ENCODE data around the gene MC1R.
"Not testable (repeated sequence)": the region's sequence is repeated elsewhere in the genome, so short reads cannot be mapped to it uniquely, and the experiment has no call there.

Gene MC1R

DNA sequence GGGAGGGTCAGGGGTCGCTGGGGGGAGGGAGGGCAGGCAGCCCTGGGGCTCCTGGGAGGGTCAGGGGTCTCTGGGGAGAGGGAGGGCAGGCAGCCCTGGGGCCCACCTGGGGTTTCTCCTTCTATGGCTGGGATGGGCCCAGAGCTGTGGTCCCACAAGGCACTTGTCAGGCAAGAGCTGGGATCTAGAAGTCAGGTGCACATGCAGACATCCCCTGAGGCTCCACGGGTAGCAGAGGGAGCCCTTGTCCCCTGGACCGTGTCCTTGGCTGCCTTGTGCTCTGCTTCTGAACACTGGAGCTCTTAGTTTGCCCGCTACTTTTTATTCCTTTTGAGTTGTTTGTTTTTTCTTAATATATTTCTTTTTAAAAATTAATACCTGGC lies 6.3 kb downstream of the MC1R start:
- peaks cover 29% of the 10 kb centered on the region for H3K4me1 ChIP-seq (ENCODE audit: control insufficient read depth, insufficient read depth, low read length)
- H3K36me3 ChIP-seq (ENCODE audit: control insufficient read depth, insufficient read depth, low read length), result peaks cover 7% of the 10 kb centered on the region
- H3K9me3 ChIP-seq (ENCODE audit: control insufficient read depth, insufficient read depth, low read depth, low read length), result no peaks in the 10 kb centered on the region
- peaks cover 2% of the 10 kb centered on the region; the same call in 1 of the 2 replicates for H3K27me3 ChIP-seq (ENCODE audit: control insufficient read depth, insufficient read depth, low read length)
- peak overlapping the region; percentile 76 for H3K4me3 ChIP-seq (ENCODE audit: low read depth, low read length)
- H3K9ac ChIP-seq (ENCODE audit: low read length), result no peak overlapping the region
- no peak overlapping the region for H3K27ac ChIP-seq (ENCODE audit: low read depth, low read length)

DNA sequence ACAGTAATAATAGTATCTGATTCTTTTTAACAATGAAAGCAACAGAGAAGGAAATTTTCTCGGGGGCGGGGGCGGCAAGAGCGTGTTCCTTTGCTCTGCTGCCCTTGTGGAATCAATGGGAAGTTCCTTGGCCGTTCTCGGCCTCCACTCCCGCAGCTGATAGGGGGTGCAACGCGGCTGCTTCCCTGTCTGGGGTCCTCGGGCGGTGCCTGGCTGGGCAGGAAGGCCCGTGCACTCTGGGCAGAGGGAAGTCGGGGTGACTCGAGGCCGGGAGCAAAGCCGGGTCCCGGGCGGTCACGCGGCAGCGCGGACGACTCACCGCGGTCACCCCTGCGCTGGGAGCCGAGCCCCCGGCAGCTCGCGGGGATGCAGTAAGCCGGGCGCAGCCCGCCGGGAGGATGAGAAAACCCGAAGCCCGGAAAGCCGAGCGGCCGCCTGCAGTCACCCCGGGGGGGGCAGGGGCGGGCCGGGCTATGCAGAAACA lies 7.0 kb downstream of the MC1R start:
- Histone ChIP-seq H3K4me3 (ENCODE audit: low read depth, low read length) (peak overlapping the region; percentile 76), H3K27me3 (ENCODE audit: control insufficient read depth, insufficient read depth, low read length) (peaks cover 2% of the 10 kb centered on the region; the same call in 1 of the 2 replicates), H3K4me1 (ENCODE audit: control insufficient read depth, insufficient read depth, low read length) (peaks cover 23% of the 10 kb centered on the region), H3K9ac (ENCODE audit: low read length) (peak overlapping the region; percentile 56), H3K36me3 (ENCODE audit: control insufficient read depth, insufficient read depth, low read length) (peaks cover 7% of the 10 kb centered on the region), H3K27ac (ENCODE audit: low read depth, low read length) (no peak overlapping the region), H3K9me3 (ENCODE audit: control insufficient read depth, insufficient read depth, low read depth, low read length) (no peaks in the 10 kb centered on the region)

DNA sequence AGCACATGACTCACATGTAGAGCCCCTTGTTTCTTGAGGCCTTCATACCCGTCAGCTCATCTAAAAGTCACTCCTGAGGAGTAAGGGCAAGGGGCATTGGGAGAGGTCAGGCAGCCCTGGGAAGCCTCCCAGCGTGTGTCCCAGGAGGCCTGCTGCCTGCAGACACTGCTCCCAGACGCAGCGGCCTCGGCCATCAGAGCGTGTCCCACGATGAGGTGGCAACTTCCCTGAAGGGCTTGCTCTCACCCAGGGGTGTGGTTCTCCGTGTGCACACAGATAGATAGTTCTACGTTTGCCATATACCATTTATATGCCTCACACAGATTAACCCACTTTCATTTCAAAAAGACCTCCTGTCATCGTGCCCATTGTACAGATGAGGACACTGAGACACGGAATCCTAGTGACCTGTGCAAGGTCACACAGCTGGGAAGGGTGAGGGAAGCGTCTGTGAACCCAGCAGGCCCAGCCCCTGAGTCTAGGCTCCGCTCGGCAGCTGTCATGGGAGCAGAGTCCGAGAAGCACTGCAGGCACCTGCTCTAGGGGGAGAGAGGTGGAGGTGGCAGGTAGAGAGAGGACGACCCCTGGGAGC lies 12.7 kb downstream of the MC1R start:
- H3K36me3 ChIP-seq (ENCODE audit: control insufficient read depth, insufficient read depth, low read length), result peaks cover 59% of the 10 kb centered on the region
- H3K4me1 ChIP-seq (ENCODE audit: control insufficient read depth, insufficient read depth, low read length), result no peaks in the 10 kb centered on the region
- H3K9ac ChIP-seq (ENCODE audit: low read length), result no peak overlapping the region
- no peak overlapping the region for H3K27ac ChIP-seq (ENCODE audit: low read depth, low read length)
- no peak overlapping the region for H3K4me3 ChIP-seq (ENCODE audit: low read depth, low read length)
- H3K27me3 ChIP-seq (ENCODE audit: control insufficient read depth, insufficient read depth, low read length), result no peaks in the 10 kb centered on the region
- no peaks in the 10 kb centered on the region for H3K9me3 ChIP-seq (ENCODE audit: control insufficient read depth, insufficient read depth, low read depth, low read length)

- no peak overlapping the region for H3K27ac ChIP-seq (ENCODE audit: low read depth, low read length)
- H3K9ac ChIP-seq (ENCODE audit: low read length), result no peak overlapping the region
- peaks cover 63% of the 10 kb centered on the region for H3K36me3 ChIP-seq (ENCODE audit: control insufficient read depth, insufficient read depth, low read length)
- no peaks in the 10 kb centered on the region for H3K27me3 ChIP-seq (ENCODE audit: control insufficient read depth, insufficient read depth, low read length)
- no peak overlapping the region for H3K4me3 ChIP-seq (ENCODE audit: low read depth, low read length)
- H3K4me1 ChIP-seq (ENCODE audit: control insufficient read depth, insufficient read depth, low read length), result no peaks in the 10 kb centered on the region
- H3K9me3 ChIP-seq (ENCODE audit: control insufficient read depth, insufficient read depth, low read depth, low read length), result no peaks in the 10 kb centered on the region
Measured at GRCh38 chr16:89931964-89932363, 13.3 kb downstream of the MC1R start.

DNA sequence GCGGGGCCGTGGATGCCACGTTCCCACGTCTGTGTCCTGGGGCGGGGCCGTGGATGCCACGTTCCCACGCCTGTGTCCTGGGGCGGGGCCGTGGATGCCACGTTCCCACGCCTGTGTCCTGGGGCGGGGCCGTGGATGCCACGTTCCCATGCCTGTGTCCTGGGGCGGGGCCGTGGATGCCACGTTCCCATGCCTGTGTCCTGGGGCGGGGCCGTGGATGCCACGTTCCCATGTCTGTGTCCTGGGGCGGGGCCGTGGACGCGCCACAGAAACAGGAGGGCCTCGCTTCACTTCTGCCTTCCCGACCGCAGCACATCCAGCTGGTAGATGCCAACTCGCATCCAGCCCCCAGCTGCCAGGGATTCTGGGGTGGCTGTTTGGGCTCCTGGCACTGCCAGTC lies 15.4 kb downstream of the MC1R start:
- H3K27me3 ChIP-seq (ENCODE audit: control insufficient read depth, insufficient read depth, low read length); H3K4me3 ChIP-seq (ENCODE audit: low read depth, low read length): not testable (repeated sequence)
- H3K36me3 ChIP-seq (ENCODE audit: control insufficient read depth, insufficient read depth, low read length), result peaks cover 59% of the 10 kb centered on the region

DNA sequence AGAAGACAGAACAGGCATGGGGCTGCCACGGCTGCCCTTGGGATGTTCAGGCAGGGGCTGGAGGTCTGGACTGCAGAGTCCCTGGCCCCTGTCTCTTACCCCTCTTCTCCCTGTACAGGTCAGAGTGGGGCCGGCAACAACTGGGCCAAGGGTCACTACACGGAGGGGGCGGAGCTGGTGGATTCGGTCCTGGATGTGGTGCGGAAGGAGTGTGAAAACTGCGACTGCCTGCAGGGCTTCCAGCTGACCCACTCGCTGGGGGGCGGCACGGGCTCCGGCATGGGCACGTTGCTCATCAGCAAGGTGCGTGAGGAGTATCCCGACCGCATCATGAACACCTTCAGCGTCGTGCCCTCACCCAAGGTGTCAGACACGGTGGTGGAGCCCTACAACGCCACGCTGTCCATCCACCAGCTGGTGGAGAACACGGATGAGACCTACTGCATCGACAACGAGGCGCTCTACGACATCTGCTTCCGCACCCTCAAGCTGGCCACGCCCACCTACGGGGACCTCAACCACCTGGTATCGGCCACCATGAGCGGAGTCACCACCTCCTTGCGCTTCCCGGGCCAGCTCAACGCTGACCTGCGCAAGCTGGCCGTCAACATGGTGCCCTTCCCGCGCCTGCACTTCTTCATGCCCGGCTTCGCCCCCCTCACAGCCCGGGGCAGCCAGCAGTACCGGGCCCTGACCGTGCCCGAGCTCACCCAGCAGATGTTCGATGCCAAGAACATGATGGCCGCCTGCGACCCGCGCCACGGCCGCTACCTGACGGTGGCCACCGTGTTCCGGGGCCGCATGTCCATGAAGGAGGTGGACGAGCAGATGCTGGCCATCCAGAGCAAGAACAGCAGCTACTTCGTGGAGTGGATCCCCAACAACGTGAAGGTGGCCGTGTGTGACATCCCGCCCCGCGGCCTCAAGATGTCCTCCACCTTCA lies 16.2 kb downstream of the MC1R start:
- Histone ChIP-seq H3K4me1 (ENCODE audit: control insufficient read depth, insufficient read depth, low read length) (no peaks in the 10 kb centered on the region), H3K36me3 (ENCODE audit: control insufficient read depth, insufficient read depth, low read length) (peaks cover 56% of the 10 kb centered on the region), H3K27me3 (ENCODE audit: control insufficient read depth, insufficient read depth, low read length) (no peaks in the 10 kb centered on the region), H3K27ac (ENCODE audit: low read depth, low read length) (no peak overlapping the region), H3K9me3 (ENCODE audit: control insufficient read depth, insufficient read depth, low read depth, low read length) (no peaks in the 10 kb centered on the region), H3K9ac (ENCODE audit: low read length) (no peak overlapping the region), H3K4me3 (ENCODE audit: low read depth, low read length) (no peak overlapping the region)

More for the DNA sequence above, 15.4 kb downstream of the MC1R start:
- H3K9me3 ChIP-seq (ENCODE audit: control insufficient read depth, insufficient read depth, low read depth, low read length); H3K9ac ChIP-seq (ENCODE audit: low read length); H3K27ac ChIP-seq (ENCODE audit: low read depth, low read length); H3K4me1 ChIP-seq (ENCODE audit: control insufficient read depth, insufficient read depth, low read length): not testable (repeated sequence)

- not testable (repeated sequence) for H3K4me3 ChIP-seq (ENCODE audit: low read depth, low read length); H3K4me1 ChIP-seq (ENCODE audit: control insufficient read depth, insufficient read depth, low read length); H3K9ac ChIP-seq (ENCODE audit: low read length); H3K27me3 ChIP-seq (ENCODE audit: control insufficient read depth, insufficient read depth, low read length); H3K9me3 ChIP-seq (ENCODE audit: control insufficient read depth, insufficient read depth, low read depth, low read length); H3K27ac ChIP-seq (ENCODE audit: low read depth, low read length)
- peaks cover 56% of the 10 kb centered on the region for H3K36me3 ChIP-seq (ENCODE audit: control insufficient read depth, insufficient read depth, low read length)
Measured at GRCh38 chr16:89935620-89936019, 17.0 kb downstream of the MC1R start.

DNA sequence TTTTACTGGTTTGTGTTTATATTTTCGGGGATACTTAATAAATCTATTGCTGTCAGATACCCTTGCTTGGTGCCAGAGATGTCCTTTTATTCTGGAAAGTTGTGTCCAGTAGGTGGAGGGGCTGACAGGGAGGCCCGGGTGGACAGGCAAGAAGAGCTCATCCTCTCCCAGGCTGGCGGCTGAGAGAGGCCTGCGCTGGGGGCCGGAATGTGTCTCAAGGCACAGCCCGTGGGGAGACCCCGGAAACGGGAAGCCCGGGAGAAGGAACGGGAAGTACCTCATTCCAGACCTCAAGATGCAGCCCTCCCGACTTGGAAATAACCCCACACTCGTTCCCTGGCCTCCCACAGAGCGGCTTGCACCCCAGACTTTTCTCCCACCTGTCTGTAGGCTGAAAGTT lies 17.4 kb downstream of the MC1R start:
- Histone ChIP-seq H3K27me3 (ENCODE audit: control insufficient read depth, insufficient read depth, low read length) (no peaks in the 10 kb centered on the region), H3K4me3 (ENCODE audit: low read depth, low read length) (no peak overlapping the region), H3K27ac (ENCODE audit: low read depth, low read length) (no peak overlapping the region), H3K9me3 (ENCODE audit: control insufficient read depth, insufficient read depth, low read depth, low read length) (no peaks in the 10 kb centered on the region), H3K36me3 (ENCODE audit: control insufficient read depth, insufficient read depth, low read length) (peaks cover 55% of the 10 kb centered on the region), H3K9ac (ENCODE audit: low read length) (no peak overlapping the region), H3K4me1 (ENCODE audit: control insufficient read depth, insufficient read depth, low read length) (no peaks in the 10 kb centered on the region)

GRCh38 chr16:89936508-89936907 lies 17.8 kb downstream of the MC1R start:
- Histone ChIP-seq H3K9me3 (ENCODE audit: control insufficient read depth, insufficient read depth, low read depth, low read length) (no peaks in the 10 kb centered on the region), H3K9ac (ENCODE audit: low read length) (no peak overlapping the region), H3K4me3 (ENCODE audit: low read depth, low read length) (no peak overlapping the region), H3K36me3 (ENCODE audit: control insufficient read depth, insufficient read depth, low read length) (peaks cover 50% of the 10 kb centered on the region), H3K4me1 (ENCODE audit: control insufficient read depth, insufficient read depth, low read length) (no peaks in the 10 kb centered on the region), H3K27me3 (ENCODE audit: control insufficient read depth, insufficient read depth, low read length) (no peaks in the 10 kb centered on the region), H3K27ac (ENCODE audit: low read depth, low read length) (no peak overlapping the region)

GRCh38 chr16:89936981-89937380 lies 18.3 kb downstream of the MC1R start:
- Histone ChIP-seq H3K9me3 (ENCODE audit: control insufficient read depth, insufficient read depth, low read depth, low read length) (no peaks in the 10 kb centered on the region), H3K9ac (ENCODE audit: low read length) (no peak overlapping the region)

DNA sequence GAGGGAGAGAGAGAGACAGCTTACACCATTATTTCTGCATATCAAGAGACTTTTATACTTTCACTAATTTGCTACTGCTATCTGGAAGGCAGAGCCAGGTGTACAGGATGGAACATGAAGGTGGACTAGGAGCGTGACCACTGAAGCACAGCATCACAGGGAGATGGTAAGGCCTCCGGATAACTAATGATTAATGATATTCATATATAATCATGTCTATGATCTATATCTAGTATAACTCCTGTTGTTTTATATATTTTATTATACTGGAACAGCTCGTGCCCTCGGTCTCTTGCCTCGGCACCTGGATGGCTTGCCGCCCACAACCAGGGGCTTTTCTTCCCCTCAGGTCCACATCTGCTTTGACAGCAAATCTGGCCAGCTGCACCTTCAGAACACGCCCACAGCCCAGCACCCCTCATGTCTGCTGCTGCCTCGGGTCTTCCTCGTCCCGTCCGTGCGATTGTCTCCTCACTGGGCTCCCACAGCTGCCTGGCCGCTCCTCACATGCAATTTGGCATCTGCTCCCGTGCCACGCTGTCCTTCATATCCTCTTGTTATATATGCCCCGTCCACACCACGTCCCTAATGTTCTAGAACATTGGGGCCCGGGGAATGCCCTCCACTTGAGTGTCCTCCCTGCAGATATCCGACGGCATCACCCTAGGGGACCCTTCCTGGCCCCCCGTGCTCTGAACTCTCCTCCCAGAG lies 19.7 kb downstream of the MC1R start:
- no peak overlapping the region for H3K4me3 ChIP-seq (ENCODE audit: low read depth, low read length)
- no peaks in the 10 kb centered on the region for H3K4me1 ChIP-seq (ENCODE audit: control insufficient read depth, insufficient read depth, low read length)
- H3K27me3 ChIP-seq (ENCODE audit: control insufficient read depth, insufficient read depth, low read length), result no peaks in the 10 kb centered on the region
- no peaks in the 10 kb centered on the region for H3K9me3 ChIP-seq (ENCODE audit: control insufficient read depth, insufficient read depth, low read depth, low read length)
- H3K27ac ChIP-seq (ENCODE audit: low read depth, low read length), result no peak overlapping the region
- H3K36me3 ChIP-seq (ENCODE audit: control insufficient read depth, insufficient read depth, low read length), result peaks cover 32% of the 10 kb centered on the region
- H3K9ac ChIP-seq (ENCODE audit: low read length), result no peak overlapping the region

More at GRCh38 chr16:89936981-89937380, 18.3 kb downstream of the MC1R start:
- Histone ChIP-seq H3K4me3 (ENCODE audit: low read depth, low read length) (no peak overlapping the region), H3K27me3 (ENCODE audit: control insufficient read depth, insufficient read depth, low read length) (no peaks in the 10 kb centered on the region), H3K4me1 (ENCODE audit: control insufficient read depth, insufficient read depth, low read length) (no peaks in the 10 kb centered on the region), H3K36me3 (ENCODE audit: control insufficient read depth, insufficient read depth, low read length) (peaks cover 45% of the 10 kb centered on the region), H3K27ac (ENCODE audit: low read depth, low read length) (no peak overlapping the region)

Measured in HUES6 (cell line).